SH-SY5Y (cell line): Measurements from ENCODE around the gene EDIL3.

Source experiments
- GATA2 ChIP-seq: IDR thresholded peaks from 2 replicates; pipeline ENCODE4 v1.6.1; 2011; ENCODE audit warnings: mild to moderate bottlenecking, low read depth, low read length
- GATA3 ChIP-seq: IDR thresholded peaks from 2 replicates; pipeline ENCODE4 v1.6.1; 2011; ENCODE audit warnings: low read depth, mild to moderate bottlenecking, low read length, moderate library complexity

DNA sequence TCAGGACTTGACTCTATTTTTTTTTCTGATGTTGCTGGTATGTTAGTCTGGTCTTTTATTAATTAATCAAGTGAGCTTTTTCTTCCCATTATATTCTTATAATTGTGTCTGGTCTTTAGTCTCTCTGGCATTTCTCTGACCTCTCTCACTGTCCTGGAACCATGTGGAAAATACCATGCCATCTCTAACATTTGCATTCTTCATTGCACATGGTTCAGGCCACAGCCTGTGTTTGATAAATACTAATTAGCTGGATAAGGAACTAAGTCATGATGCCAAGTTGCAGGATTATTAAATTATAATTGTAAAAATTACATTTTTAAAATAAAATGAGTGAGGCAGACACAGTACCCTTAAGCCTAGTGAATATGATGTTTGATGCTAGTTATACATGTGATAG, 155.6 kb downstream of the EDIL3 start:
- TF ChIP-seq GATA2, result no peak
- TF ChIP-seq GATA3, result no peak
